HepG2 (cell line): ENCODE data around the gene BRAF. TPM values are rescaled to one million over a fixed set of nuclear protein-coding genes. Genes with fewer than 3 reads are reported as not detected.

ENCODE experiments used
- ATAC-seq: fragments of 200-7000 bp; cut with Tn5 transposase; 3 replicates; pipeline ENCODE4 v1.9.1; 2020; ENCODE audit warnings: mild to moderate bottlenecking, moderate library complexity
- BruUV-seq: library from RNA; stranded (reverse); fragments of 400-500 nt; replicated peaks from 2 replicates; lab custom pipeline; 2021; lab: Mats Ljungman, UMichigan
- CTCF ChIA-PET: fragments of 300-600 bp; formaldehyde crosslinking; extraction: SDS; loops from one replicate; lab custom pipeline; 2021; ENCODE audit warnings: low total read pairs, inconsistent platforms, low intra/inter-chr PET ratio; lab: Yijun Ruan, JAX
- POLR2A ChIA-PET: fragments of 350-600 bp; sonication (Branson Sonifier 250); formaldehyde crosslinking; loops from one replicate; lab custom pipeline; 2020; ENCODE audit warnings: antibody characterized with exemption, inconsistent platforms; lab: Yijun Ruan, JAX
- DNase-seq: peaks from one replicate; pipeline ENCODE4 v3.0.0-alpha.2; 2015; ENCODE audit warnings: low spot score
- FAIRE-seq: peaks from 3 replicates; lab custom pipeline; 2011; peaks lifted over from hg19 to GRCh38; lab: Jason Lieb, UNC
- H2AFZ ChIP-seq: one replicate; pipeline ENCODE4 v1.6.1; 2011; ENCODE audit warnings: low read length, inconsistent platforms
- H3K27ac ChIP-seq: fragments of 300-600 bp; 3 replicates; pipeline ENCODE4 v1.8.0; 2011; ENCODE audit warnings: mixed run types, mild to moderate bottlenecking, mixed read lengths, low read length, inconsistent platforms; ENCODE audit not compliant: insufficient read depth; ENCODE audit errors: extremely low read length
- H3K27me3 ChIP-seq, 2 experiments: fragments of 200-600 bp in 1 of 2; 2 replicates in 1 of 2; 3 replicates in 1 of 2; pipeline versions ENCODE4 v1.6.0 to v1.8.0; 2011; ENCODE audit warnings: low read length in 2 of 2, mild to moderate bottlenecking in 2 of 2, moderate library complexity in 2 of 2, inconsistent platforms in 1 of 2; ENCODE audit not compliant: insufficient read depth in 2 of 2, control insufficient read depth in 1 of 2
- H3K36me3 ChIP-seq, 2 experiments: fragments of 200-600 bp in 1 of 2; replicated peaks in 1 of 2; 2 replicates in 1 of 2; 3 replicates in 1 of 2; pipeline versions ENCODE4 v1.5.1 to v1.8.0; 2011; ENCODE audit warnings: low read length in 2 of 2, inconsistent platforms in 1 of 2; ENCODE audit not compliant: insufficient read depth in 2 of 2, control insufficient read depth in 1 of 2
- H3K4me1 ChIP-seq: 2 replicates; pipeline ENCODE4 v1.5.1; 2012; ENCODE audit warnings: low read length, inconsistent platforms; ENCODE audit not compliant: insufficient read depth
- H3K4me2 ChIP-seq: 2 replicates; pipeline ENCODE4 v1.6.0; 2011; ENCODE audit warnings: low read depth, low read length, inconsistent platforms
- H3K4me3 ChIP-seq, 3 experiments: fragments of 200-600 bp in 1 of 3; sonication (generic), shearing (Covaris generic) in 1 of 3; replicated peaks in 1 of 3; 2 replicates each; pipeline ENCODE4 v1.5.1; 2011 to 2016; ENCODE audit warnings: low read length in 3 of 3, inconsistent platforms in 2 of 3, low read depth in 2 of 3, mild to moderate bottlenecking in 2 of 3, control low read depth in 1 of 3, mixed read lengths in 1 of 3; ENCODE audit not compliant: insufficient read depth in 1 of 3
- H3K79me2 ChIP-seq: one replicate; pipeline ENCODE4 v1.6.1; 2011; ENCODE audit warnings: low read length, inconsistent platforms; ENCODE audit not compliant: insufficient read depth
- H3K9ac ChIP-seq: 2 replicates; pipeline ENCODE4 v1.6.0; 2011; ENCODE audit warnings: mild to moderate bottlenecking, low read depth, low read length, inconsistent platforms; ENCODE audit not compliant: insufficient read depth
- H3K9me3 ChIP-seq: 2 replicates; pipeline ENCODE4 v1.5.1; 2012; ENCODE audit warnings: mild to moderate bottlenecking, low read length
- H4K20me1 ChIP-seq: 2 replicates; pipeline ENCODE4 v1.6.0; 2011; ENCODE audit warnings: inconsistent platforms, mild to moderate bottlenecking, low read length, moderate library complexity; ENCODE audit not compliant: insufficient read depth
- ARNT2 ChIP-seq: sonication (generic); formaldehyde crosslinking; IDR thresholded peaks from 2 replicates; pipeline ENCODE4 v1.8.0; 2022; ENCODE audit warnings: mild to moderate bottlenecking, low read depth, missing genetic modification reagents, moderate library complexity
- ATF1 ChIP-seq: IDR thresholded peaks from 2 replicates; pipeline ENCODE4 v1.6.1; 2016; ENCODE audit warnings: mild to moderate bottlenecking, control low read depth
- CHCHD3 ChIP-seq: sonication (generic); formaldehyde crosslinking; IDR thresholded peaks from 2 replicates; pipeline ENCODE4 v1.8.0; 2022; ENCODE audit warnings: mild to moderate bottlenecking, missing genetic modification reagents, moderate library complexity
- E2F5 ChIP-seq: sonication (generic); formaldehyde crosslinking; conservative IDR thresholded peaks from 2 replicates; pipeline ENCODE4 v1.4.0; 2020; ENCODE audit warnings: missing genetic modification reagents
- HDAC2 ChIP-seq: sonication (generic); formaldehyde crosslinking; IDR thresholded peaks from 2 replicates; pipeline ENCODE4 v1.4.0; 2020; ENCODE audit warnings: missing genetic modification reagents
- HNRNPH1 ChIP-seq: fragments of 200-400 bp; formaldehyde crosslinking; optimal IDR thresholded peaks from 2 replicates; pipeline ENCODE3; 2017; ENCODE audit warnings: mild to moderate bottlenecking, low read depth, low read length
- KLF12 ChIP-seq: sonication (generic); formaldehyde crosslinking; IDR thresholded peaks from 2 replicates; pipeline ENCODE4 v1.4.0; 2020; ENCODE audit warnings: missing genetic modification reagents, borderline replicate concordance
- MAF1 ChIP-seq: sonication (generic); formaldehyde crosslinking; IDR thresholded peaks from 2 replicates; pipeline ENCODE4 v1.5.0; 2020; ENCODE audit warnings: missing genetic modification reagents, borderline replicate concordance
- SRF ChIP-seq: IDR thresholded peaks from 2 replicates; pipeline ENCODE4 v1.6.1; 2011; ENCODE audit warnings: mild to moderate bottlenecking, low read depth, low read length, moderate library complexity
- ZNF225 ChIP-seq: sonication (generic); formaldehyde crosslinking; IDR thresholded peaks from 2 replicates; pipeline ENCODE4 v1.4.0; 2020; ENCODE audit warnings: mild to moderate bottlenecking, missing genetic modification reagents
- ZNF329 ChIP-seq: sonication (generic); formaldehyde crosslinking; IDR thresholded peaks from 2 replicates; pipeline ENCODE4 v1.9.0; 2021; ENCODE audit warnings: low read depth, mild to moderate bottlenecking, missing genetic modification reagents
- ZNF446 ChIP-seq: sonication (generic); formaldehyde crosslinking; IDR thresholded peaks from 2 replicates; pipeline ENCODE4 v1.5.0; 2020; ENCODE audit warnings: mild to moderate bottlenecking, missing genetic modification reagents
- ZNF605 ChIP-seq: sonication (generic); formaldehyde crosslinking; IDR thresholded peaks from 2 replicates; pipeline ENCODE4 v1.8.0; 2022; ENCODE audit warnings: mild to moderate bottlenecking, missing genetic modification reagents
- ZNF629 ChIP-seq: sonication (generic); formaldehyde crosslinking; conservative IDR thresholded peaks from 2 replicates; pipeline ENCODE4 v1.5.0; 2020; ENCODE audit warnings: missing genetic modification reagents
- WGBS: methylation state at CpG from one replicate; pipeline ENCODE4 v1.1.6; 2017; ENCODE audit warnings: low lambda C conversion rate; 5-methylcytosine and 5-hydroxymethylcytosine counted together
- in situ Hi-C: cut with HindIII; loops from 2 replicates; pipeline ENCODE4 v1.10.0; 2017; ENCODE audit warnings: low pct_unique_long_range_greater_than_20kb; ENCODE audit not compliant: extremely low pct_ligation_motif_present
- intact Hi-C: fragments of 100-400 bp; cut with micrococcal nuclease; formaldehyde crosslinking; loops from one replicate; pipeline ENCODE4 v1.10.0; 2022; ENCODE audit not compliant: unreplicated experiment
- polyA plus RNA-seq, 8 experiments: library from polyadenylated mRNA; depleted of rRNA in 3 of 8; stranded (reverse) in 7 of 8; unstranded in 1 of 8; fragments of >200 nt; fragmentation: Illumina TruSeq in 4 of 8; extraction: Trizol in 4 of 8; gene quantifications; 2 replicates each; pipeline versions ENCODE4 v1.2.1 to v1.2.3, GENCODE V29; 2011 to 2016; ENCODE audit warnings: low read depth in 4 of 8, missing spikeins in 1 of 8, mixed read lengths in 1 of 8; ENCODE audit not compliant: insufficient read depth in 1 of 8
- total RNA-seq, 5 experiments: library from RNA; depleted of rRNA; stranded (reverse); fragments of >200 nt; fragmentation: Illumina TruSeq; extraction: Trizol; gene quantifications; 2 replicates each; pipeline ENCODE4 v1.2.3, GENCODE V29; 2016; ENCODE audit warnings: low read depth in 1 of 5

BRAF gene
- total and polyA plus RNA-seq, 2 of the 13 experiments (the other 11 are each of a cell fraction or from before 2014, with no cell fraction given) = 12.5 to 13.4 TPM

GRCh38 chr7:140778568-140778967, 146.2 kb downstream of the BRAF start:
- FAIRE-seq (no peak), DNase-seq (no peak), ATAC-seq (no peak)
- ChIA-PET CTCF (no interaction called here), POLR2A (no interaction called here)
- intact Hi-C loops (no loop called here), in situ Hi-C loops (no loop called here)
- Histone ChIP-seq H2AFZ (no peak overlapping the region), H3K27ac (no peak overlapping the region), H3K4me1 (no peaks in the 10 kb centered on the region), H3K9ac (no peak overlapping the region), H3K27me3 (no peaks in the 10 kb centered on the region), H3K36me3 (peaks cover 5 to 34% of the 10 kb centered on the region in 2 experiments; a peak in 4 of 5 replicates), H3K9me3 (no peaks in the 10 kb centered on the region), H3K79me2 (no peaks in the 10 kb centered on the region), H3K4me2 (no peak overlapping the region), H3K4me3 (no peak overlapping the region), H4K20me1 (no peaks in the 10 kb centered on the region)
- TF ChIP-seq ATF1 (CRISPR knock-in tag) = no peak
- TF ChIP-seq E2F5 (CRISPR knock-in tag) = no peak
- TF ChIP-seq ARNT2 (CRISPR knock-in tag) = no peak
- TF ChIP-seq HDAC2 (CRISPR knock-in tag) = no peak
- TF ChIP-seq ZNF605 (CRISPR knock-in tag) = no peak
- TF ChIP-seq HNRNPH1 = no peak
- TF ChIP-seq CHCHD3 (CRISPR knock-in tag) = no peak
- TF ChIP-seq ZNF629 (CRISPR knock-in tag) = no peak
- TF ChIP-seq SRF = no peak
- no peak for TF ChIP-seq MAF1 (CRISPR knock-in tag)
- no peak for TF ChIP-seq KLF12
- no peak for TF ChIP-seq ZNF329 (CRISPR knock-in tag)
- no peak for TF ChIP-seq ZNF446 (CRISPR knock-in tag)
- TF ChIP-seq ZNF225 (CRISPR knock-in tag) = no peak
- 98% methylated on average over 1 of the region's 1 CpG for WGBS
- BruUV-seq = no TSS peak
